Glomerular visceral epithelial cell (primary cell): ENCODE measurements around the gene EN1.

Experiments
- DNase-seq: peaks from one replicate; pipeline ENCODE4 v3.0.0-alpha.2; 2016; ENCODE audit errors: extremely low spot score

EN1 gene

GRCh38 chr2:118843483-118844132 lies 3.8 kb downstream of the EN1 start:
- DNase-seq: no peak

- DNase-seq: no peak
These were observed 4.6 kb downstream of the EN1 start for GRCh38 chr2:118842661-118843482.

GRCh38 chr2:118841828-118842461 lies 5.5 kb downstream of the EN1 start:
- no peak for DNase-seq

DNA sequence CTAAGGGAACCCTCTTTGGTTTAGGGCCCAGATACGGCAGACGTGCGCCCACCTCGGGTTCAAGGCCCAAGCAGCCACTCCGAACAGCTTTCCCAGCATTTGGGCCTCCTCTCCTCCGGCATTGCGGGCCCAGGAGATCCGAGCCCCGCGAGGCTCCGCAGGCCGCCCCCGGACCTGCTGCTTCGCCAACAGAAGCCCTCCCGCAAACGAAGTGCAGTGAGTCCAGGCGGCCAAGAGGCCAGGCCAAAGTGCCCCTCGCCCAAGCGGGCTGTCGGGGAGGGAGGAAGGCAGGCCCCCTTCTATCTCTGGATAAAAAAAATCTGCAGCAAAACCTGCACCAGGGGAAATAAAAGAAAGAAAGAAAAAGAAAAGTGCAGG lies 6.0 kb downstream of the EN1 start:
- no peak for DNase-seq

DNA sequence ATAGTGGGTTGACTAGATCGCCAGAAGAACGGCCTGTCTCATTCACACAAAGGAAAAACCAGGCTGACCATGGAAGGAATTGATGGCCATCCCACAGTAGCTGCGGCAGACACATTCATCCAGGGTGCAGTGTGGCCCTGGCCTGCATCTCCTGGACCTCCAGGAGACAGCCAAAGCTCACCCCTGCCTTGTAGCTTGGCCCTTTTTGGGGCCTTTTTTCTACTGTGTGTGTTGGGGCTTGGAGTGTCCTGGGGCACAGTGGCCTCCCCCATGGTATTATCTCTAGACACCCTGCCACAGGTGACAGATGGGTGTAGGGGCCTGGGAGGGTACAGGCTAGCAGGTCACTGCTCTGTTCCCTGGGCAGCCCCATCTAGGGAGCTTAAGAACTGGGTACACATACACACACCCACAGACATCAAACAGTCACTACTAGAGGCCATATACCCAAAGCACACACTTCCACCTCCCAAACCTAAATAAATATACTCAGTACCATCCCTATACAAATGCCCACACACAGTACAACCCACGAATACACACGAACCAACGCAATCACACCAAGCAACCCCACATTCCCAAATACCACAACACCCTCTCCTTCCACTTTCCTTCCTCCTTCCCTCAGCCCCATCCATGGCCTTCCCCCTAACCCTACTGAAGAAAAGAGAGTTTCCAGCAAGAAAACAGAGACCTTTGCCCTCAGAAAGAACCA lies 8.6 kb downstream of the EN1 start:
- DNase-seq: no peak

DNA sequence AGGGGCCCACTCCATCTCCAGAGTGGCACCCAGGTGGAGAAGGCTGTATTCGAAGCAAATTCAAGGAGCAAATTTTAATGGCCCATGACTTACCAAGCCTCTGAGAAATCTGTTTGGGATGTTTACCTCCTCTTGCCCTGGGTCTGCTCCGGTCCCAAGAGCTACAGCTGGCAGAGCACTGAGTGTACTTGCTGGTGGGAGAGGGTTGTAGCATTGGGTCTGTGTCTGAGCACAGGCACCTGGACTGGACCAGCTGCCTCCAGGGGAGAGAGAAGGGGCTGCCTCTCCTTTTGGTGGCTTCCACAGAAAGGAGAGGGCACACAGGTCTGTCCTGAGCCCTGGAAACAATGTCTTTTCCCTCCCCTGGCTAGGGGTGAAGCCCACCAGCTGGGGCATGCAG lies 9.8 kb downstream of the EN1 start:
- no peak for DNase-seq

GRCh38 chr2:118837067-118837466 lies 10.4 kb downstream of the EN1 start:
- DNase-seq: no peak

DNA sequence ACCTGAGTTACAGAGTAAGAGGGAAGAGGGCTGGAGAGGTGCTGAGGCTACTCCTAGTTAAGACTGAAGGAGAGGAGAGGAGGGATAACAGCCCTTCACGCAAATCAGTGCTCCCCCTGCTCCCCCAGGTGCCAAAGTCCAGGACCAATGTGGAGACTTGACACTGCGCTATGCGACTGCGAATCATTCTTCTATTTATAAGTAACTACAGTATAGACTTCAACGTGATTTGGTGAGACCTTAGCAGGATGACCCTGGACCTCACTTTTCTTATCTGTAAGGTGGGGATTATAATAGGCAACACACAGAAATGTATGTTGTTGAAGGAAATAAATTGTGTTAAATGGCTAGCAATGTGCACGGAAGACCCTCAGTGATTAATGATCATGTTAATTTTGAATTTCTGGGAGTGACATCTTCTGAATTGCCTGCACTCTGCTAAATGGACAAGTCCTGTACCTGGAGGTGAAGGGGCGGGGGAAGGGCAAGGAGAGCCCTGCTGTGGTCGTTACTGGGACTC lies 11.0 kb downstream of the EN1 start:
- no peak for DNase-seq

- DNase-seq: no peak
These were observed 11.6 kb downstream of the EN1 start for GRCh38 chr2:118835746-118836410.

GRCh38 chr2:118834901-118835745 lies 12.3 kb downstream of the EN1 start:
- no peak for DNase-seq

GRCh38 chr2:118834440-118834810 lies 13.0 kb downstream of the EN1 start:
- no peak for DNase-seq

DNA sequence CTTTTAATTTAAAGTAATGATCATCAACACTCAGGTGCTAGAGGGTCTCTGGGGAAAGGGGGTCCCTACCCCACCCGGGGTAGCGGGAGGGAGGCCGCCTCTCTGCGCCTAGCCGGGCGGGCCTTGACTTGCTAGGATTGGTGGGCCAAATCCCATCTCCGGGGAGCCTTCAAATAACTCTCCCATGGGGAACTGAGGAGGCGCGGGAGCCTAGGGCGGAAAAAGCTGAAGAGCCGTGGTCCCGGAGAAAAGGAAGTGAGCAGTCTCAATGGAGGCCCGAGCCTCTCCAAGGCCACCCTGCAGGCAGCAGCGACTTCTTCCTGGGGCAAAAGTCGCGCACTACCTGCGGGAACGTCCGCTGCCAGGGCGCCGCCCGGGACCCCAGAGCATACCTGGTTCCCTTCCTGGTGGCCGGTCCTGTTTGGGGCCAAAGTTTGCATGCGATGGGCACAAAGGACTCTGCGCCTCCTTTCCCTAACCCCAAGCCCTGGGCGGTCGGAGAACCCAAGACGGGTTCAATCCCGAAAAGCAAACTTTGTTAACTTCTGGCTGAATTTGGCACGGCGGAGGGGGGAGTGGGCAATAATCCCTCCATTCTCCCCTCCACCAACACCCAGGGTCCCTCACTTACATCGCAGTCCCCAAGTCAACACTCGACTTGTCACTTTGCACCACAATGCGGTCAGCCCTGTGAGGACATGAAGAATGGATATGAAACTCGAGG lies 13.6 kb downstream of the EN1 start:
- DNase-seq: no peak

- DNase-seq: no peak
These were observed 14.4 kb downstream of the EN1 start for GRCh38 chr2:118832791-118833715.

GRCh38 chr2:118832071-118832790 lies 15.2 kb downstream of the EN1 start:
- no peak for DNase-seq

DNA sequence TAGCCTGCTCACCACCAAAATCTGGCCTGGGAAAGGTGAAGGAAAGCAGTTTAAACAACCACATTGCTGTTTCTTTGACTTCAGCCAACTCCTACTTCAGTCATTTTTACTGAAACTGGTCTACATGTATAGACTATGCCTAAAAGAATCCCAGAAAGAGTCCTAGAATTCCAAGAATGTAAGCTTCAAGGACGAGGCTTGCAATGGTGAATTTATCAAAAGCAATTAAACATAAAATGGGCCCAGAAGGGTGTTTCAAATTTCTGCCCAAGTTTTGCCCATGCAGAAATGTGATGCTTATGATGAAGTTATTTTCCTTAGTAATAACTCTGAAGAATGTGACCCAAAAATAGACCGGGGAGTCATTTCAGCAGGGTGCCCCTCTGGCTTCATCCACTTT lies 16.6 kb downstream of the EN1 start:
- DNase-seq: no peak

DNA sequence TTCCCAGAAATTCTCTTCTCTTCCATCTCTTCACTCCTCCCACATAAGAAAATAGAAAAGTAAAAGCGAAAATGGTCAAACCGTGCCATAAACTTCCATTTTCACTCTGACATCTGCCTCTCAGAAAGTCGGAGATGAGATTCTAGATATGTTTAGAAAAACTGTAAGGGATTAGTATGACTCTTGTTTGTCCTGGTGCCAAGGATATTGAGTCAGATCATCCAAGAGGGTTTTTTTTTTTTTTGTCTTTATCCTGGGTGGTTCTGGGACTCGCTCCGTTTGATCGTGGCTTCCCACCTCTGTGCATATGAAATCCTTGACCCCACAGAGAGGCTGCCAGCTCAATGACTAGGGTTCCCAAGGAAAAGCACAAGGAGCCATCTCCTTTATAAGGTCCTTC lies 17.3 kb downstream of the EN1 start:
- no peak for DNase-seq

GRCh38 chr2:118826093-118826492 lies 21.4 kb downstream of the EN1 start:
- DNase-seq: no peak

DNA sequence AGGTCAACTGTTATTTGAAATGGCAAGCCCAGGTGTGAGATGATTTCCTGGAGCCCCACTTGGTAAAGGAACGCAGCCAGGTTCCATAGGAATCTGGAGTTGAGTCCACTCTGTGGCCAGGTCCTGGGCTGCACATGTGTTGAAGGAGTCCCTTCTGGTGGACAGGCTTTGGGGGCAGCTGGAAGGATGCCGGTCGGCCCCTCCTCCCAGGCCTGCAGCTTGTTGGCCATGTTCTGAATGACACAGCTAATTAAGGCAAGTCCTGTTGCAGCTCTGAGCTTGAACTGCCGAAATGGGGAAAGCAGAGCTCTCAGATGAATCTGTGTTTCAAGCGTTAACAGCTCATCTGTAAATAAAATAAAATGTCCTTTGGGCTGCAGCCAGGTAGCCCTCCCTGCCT lies 23.8 kb downstream of the EN1 start:
- DNase-seq: no peak
